Measurements from ENCODE around the gene EIF2D. TPM values are rescaled to one million over a fixed set of nuclear protein-coding genes. Genes with fewer than 3 reads are reported as not detected.

EIF2D gene
- total and polyA plus RNA-seq, 2 of the 4 experiments (the other 2 are of a cell fraction) = 64.3 to 69.4 TPM

DNA sequence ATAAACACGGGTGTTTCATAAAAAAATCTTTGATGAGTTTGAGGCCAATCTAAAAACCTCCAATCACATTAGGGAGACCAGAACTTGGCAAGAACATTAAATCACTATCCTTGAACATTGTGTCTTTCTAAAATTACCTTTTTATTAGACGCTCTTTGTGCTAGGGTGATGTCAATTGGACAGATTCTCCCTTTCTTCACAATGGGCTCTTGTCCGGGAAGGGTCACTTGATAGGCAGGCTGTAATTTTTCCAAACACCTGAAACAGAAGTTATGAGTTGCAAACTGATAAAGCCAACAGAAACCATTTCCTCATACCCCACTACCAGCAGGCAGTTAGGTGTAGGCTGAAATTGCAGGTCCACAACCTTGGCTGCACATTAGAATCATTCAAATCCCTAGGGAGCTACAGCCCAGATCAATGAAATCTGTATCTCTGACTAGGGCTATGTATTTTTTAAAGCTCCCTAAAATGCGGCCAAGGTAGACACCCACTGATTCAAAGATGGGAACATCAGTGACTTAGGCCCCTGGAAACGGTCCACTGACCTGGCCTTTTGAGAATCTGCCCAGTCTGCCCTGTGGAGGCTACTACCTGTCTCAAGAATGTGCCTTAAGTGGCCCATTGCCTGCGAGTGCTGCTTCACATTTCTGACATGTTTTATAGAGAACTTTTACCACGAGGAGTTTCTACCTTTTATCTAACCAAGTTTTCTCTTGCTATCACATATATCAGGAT, 16.5 kb downstream of the EIF2D start:
- Histone ChIP-seq H3K4ac (ENCODE audit: low read depth, low read length) (no peak overlapping the region), H2AK9ac (replicated peaks; ENCODE audit: low read depth, low read length, poor library complexity) (no peak overlapping the region), H4K91ac (ENCODE audit: insufficient read depth, low read depth, low read length) (no peak overlapping the region), H2BK5ac (ENCODE audit: low read depth, low read length, poor library complexity, severe bottlenecking) (no peak overlapping the region), H2BK15ac (ENCODE audit: low read depth, low read length) (no peak overlapping the region), H2AK5ac (ENCODE audit: low read depth, low read length) (no peak overlapping the region), H3K23ac (ENCODE audit: low read depth, low read length) (no peak overlapping the region), H3K27me3 (ENCODE audit: control insufficient read depth, insufficient read depth, low read length) (no peaks in the 10 kb centered on the region), H3K79me1 (ENCODE audit: low read depth in 1 of 2, low read length in 2 of 2) (peaks cover 0 to 3% of the 10 kb centered on the region in 2 experiments; a peak in 1 of 4 replicates), H4K20me1 (ENCODE audit: insufficient read depth, low read length) (no peaks in the 10 kb centered on the region), H4K5ac (ENCODE audit: low read depth, low read length) (no peak overlapping the region), H3K36me3 (ENCODE audit: control insufficient read depth, insufficient read depth, low read length) (peaks cover 38% of the 10 kb centered on the region), H3K4me3 (ENCODE audit: insufficient read depth, low read depth, low read length) (no peak overlapping the region), H3K27ac (ENCODE audit: insufficient read depth, low read length) (no peak overlapping the region), H3K4me1 (ENCODE audit: control insufficient read depth, insufficient read depth, low read length) (no peaks in the 10 kb centered on the region; the same call in 1 of the 2 replicates), H3K4me2 (ENCODE audit: low read depth, low read length) (no peak overlapping the region), H3K9me3 (ENCODE audit: control insufficient read depth, insufficient read depth, low read length) (no peaks in the 10 kb centered on the region), H3K9me1 (ENCODE audit: insufficient read depth, low read length) (peaks cover 6% of the 10 kb centered on the region; the same call in 1 of the 2 replicates), H3K9ac (ENCODE audit: low read depth, low read length) (no peak overlapping the region), H2BK20ac (ENCODE audit: low read depth, low read length) (no peak overlapping the region), H2BK120ac (ENCODE audit: low read depth, low read length) (no peak overlapping the region), H3K18ac (ENCODE audit: low read depth, low read length) (no peak overlapping the region), H2AFZ (replicated peaks; ENCODE audit: low read length, poor library complexity) (no peak overlapping the region), H4K8ac (ENCODE audit: low read depth in 2 of 2, low read length in 2 of 2) (no peak overlapping the region), H3K56ac (ENCODE audit: extremely low read depth, insufficient read depth, low read length) (no peak overlapping the region), H3K14ac (replicated peaks; ENCODE audit: low read depth, low read length) (no peak overlapping the region)
- ATAC-seq (ENCODE audit: low read depth) (no peak), DNase-seq (no peak)
- ChIA-PET POLR2A (ENCODE audit: unreplicated experiment) (no interaction called here), CTCF (no interaction called here)
- no peak for TF ChIP-seq BHLHE40 (IDR thresholded peaks at IDR 0.05; ENCODE audit: low read depth, low read length)
- no peak for TF ChIP-seq FOS (IDR thresholded peaks at IDR 0.05; ENCODE audit: low read depth, low read length)
- no peak for TF ChIP-seq MAFK (IDR thresholded peaks at IDR 0.05; ENCODE audit: low read depth, low read length)
- TF ChIP-seq SMC3 (IDR thresholded peaks at IDR 0.05; ENCODE audit: low read depth, low read length) = no peak
- TF ChIP-seq CHD1 (IDR thresholded peaks at IDR 0.05; ENCODE audit: low read depth, low read length) = no peak
- no peak for TF ChIP-seq NFE2L2 (IDR thresholded peaks at IDR 0.05; ENCODE audit: low read depth, low read length)
- TF ChIP-seq, protein P1, sequence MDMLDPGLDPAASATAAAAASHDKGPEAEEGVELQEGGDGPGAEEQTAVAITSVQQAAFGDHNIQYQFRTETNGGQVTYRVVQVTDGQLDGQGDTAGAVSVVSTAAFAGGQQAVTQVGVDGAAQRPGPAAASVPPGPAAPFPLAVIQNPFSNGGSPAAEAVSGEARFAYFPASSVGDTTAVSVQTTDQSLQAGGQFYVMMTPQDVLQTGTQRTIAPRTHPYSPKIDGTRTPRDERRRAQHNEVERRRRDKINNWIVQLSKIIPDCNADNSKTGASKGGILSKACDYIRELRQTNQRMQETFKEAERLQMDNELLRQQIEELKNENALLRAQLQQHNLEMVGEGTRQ (IDR thresholded peaks at IDR 0.05; ENCODE audit: low read depth, low read length) = no peak
- TF ChIP-seq RCOR1 (IDR thresholded peaks at IDR 0.05; ENCODE audit: insufficient replicate concordance, low read length) = no peak
- no peak for TF ChIP-seq MXI1 (IDR thresholded peaks at IDR 0.05; ENCODE audit: borderline replicate concordance, low read depth, low read length)
- TF ChIP-seq MAZ (IDR thresholded peaks at IDR 0.05; ENCODE audit: borderline replicate concordance, low read depth, low read length) = no peak
- TF ChIP-seq, protein P2, sequence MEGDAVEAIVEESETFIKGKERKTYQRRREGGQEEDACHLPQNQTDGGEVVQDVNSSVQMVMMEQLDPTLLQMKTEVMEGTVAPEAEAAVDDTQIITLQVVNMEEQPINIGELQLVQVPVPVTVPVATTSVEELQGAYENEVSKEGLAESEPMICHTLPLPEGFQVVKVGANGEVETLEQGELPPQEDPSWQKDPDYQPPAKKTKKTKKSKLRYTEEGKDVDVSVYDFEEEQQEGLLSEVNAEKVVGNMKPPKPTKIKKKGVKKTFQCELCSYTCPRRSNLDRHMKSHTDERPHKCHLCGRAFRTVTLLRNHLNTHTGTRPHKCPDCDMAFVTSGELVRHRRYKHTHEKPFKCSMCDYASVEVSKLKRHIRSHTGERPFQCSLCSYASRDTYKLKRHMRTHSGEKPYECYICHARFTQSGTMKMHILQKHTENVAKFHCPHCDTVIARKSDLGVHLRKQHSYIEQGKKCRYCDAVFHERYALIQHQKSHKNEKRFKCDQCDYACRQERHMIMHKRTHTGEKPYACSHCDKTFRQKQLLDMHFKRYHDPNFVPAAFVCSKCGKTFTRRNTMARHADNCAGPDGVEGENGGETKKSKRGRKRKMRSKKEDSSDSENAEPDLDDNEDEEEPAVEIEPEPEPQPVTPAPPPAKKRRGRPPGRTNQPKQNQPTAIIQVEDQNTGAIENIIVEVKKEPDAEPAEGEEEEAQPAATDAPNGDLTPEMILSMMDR (conservative IDR thresholded peaks at IDR 0.05; ENCODE audit: low read depth, low read length) = no peak
- TF ChIP-seq POLR2A (IDR thresholded peaks at IDR 0.05; ENCODE audit: low read depth, low read length) = no peak
- in situ Hi-C loops (cut with MboI; ENCODE audit: low sequenced_read_pairs) (no loop called here), dilution Hi-C loops (cut with HindIII; ENCODE audit: low sequenced_read_pairs, unreplicated experiment) (no loop called here), intact Hi-C loops (cut with micrococcal nuclease) (no loop called here)
- no TSS peak for BruUV-seq (replicated peaks)
- 100% methylated on average over 2 of the region's 7 CpGs; no CpG with 5 or more reads in 1 of the 2 experiments for WGBS, 2 experiments (ENCODE audit: extremely low coverage in 2 of 2, insufficient read length in 1 of 2)
